Peyer's patch (tissue), 4 donors: ENCODE data around the gene C5AR2. TPM values are rescaled to one million over a fixed set of nuclear protein-coding genes. Genes with fewer than 3 reads are reported as not detected.
"Not testable (repeated sequence)": the region's sequence is repeated elsewhere in the genome, so short reads cannot be mapped to it uniquely, and the experiment has no call there.

Experiments
- DNase-seq, 3 donors: peaks; one replicate each; pipeline ENCODE4 v3.0.0-alpha.2; 2017 to 2019
- H3K27ac ChIP-seq, 4 donors: fragments of 200-600 bp; sonication (generic); one replicate each; pipeline ENCODE4 v1.5.1; 2016 to 2019
- H3K27me3 ChIP-seq, 2 donors: fragments of 200-600 bp; sonication (generic); one replicate each; pipeline ENCODE4 v1.5.1; 2019
- H3K36me3 ChIP-seq, 3 donors: fragments of 200-600 bp; sonication (generic); one replicate each; pipeline ENCODE4 v1.5.1; 2016 to 2019
- H3K4me1 ChIP-seq, 4 donors: fragments of 200-600 bp; sonication (generic); one replicate each; pipeline ENCODE4 v1.5.1; 2016 to 2019
- H3K4me3 ChIP-seq, 4 donors: fragments of 200-600 bp; sonication (generic); 1 replicate in 3 of 4; 2 replicates in 1 of 4; pipeline ENCODE4 v1.5.1; 2016 to 2019; ENCODE audit warnings: mild to moderate bottlenecking in 1 of 4
- H3K9me3 ChIP-seq, 4 donors: fragments of 200-600 bp; sonication (generic); one replicate each; pipeline ENCODE4 v1.5.1; 2016 to 2019; ENCODE audit warnings: mild to moderate bottlenecking in 1 of 4
- POLR2A ChIP-seq, 2 donors: fragments of 450-650 bp; IDR thresholded peaks; one replicate each; pipeline ENCODE4 v1.5.1; 2017; ENCODE audit warnings: antibody characterized with exemption in 2 of 2, mild to moderate bottlenecking in 2 of 2, moderate library complexity in 2 of 2
- total RNA-seq, 4 donors: library from RNA; depleted of rRNA; stranded (reverse); fragments of >200 nt; gene quantifications; one replicate each; pipeline ENCODE4 v1.1.0, GENCODE V29; 2016
- TF ChIP-seq, protein P1 (sequence below), 6 experiments: fragments of 450-650 bp in 4 of 6; fragments of 200-600 bp in 2 of 6; sonication (generic) in 1 of 6; IDR thresholded peaks; one replicate each; pipeline ENCODE4 v1.5.1; 2017 to 2019; ENCODE audit warnings: antibody characterized with exemption in 6 of 6, mild to moderate bottlenecking in 3 of 6, moderate library complexity in 1 of 6

C5AR2 gene
- total RNA-seq, 4 donors from 2014 or later, result 0.95 to 1.6 (median 1.4) TPM; not detected in 1

DNA sequence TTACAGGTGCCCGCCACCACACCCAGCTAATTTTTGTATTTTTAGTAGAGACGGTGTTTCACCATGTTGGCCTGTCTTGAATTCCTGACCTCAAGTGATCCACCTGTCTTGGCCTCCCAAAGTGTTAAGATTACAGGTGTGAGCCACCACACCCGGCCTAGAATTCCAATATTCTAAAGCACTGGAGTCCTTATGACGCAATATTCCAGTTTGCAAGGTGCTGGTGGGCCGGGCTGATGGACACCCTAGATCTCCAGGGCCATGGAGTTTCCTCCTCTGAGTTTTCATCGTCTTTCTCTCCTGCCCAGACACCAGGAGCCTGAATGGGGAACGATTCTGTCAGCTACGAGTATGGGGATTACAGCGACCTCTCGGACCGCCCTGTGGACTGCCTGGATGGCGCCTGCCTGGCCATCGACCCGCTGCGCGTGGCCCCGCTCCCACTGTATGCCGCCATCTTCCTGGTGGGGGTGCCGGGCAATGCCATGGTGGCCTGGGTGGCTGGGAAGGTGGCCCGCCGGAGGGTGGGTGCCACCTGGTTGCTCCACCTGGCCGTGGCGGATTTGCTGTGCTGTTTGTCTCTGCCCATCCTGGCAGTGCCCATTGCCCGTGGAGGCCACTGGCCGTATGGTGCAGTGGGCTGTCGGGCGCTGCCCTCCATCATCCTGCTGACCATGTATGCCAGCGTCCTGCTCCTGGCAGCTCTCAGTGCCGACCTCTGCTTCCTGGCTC is 8.7 kb downstream of the C5AR2 start:
- no peaks in the 10 kb centered on the region for H3K4me1 ChIP-seq
- DNase-seq, result no peak
- H3K36me3 ChIP-seq, result no peaks in the 10 kb centered on the region
- no peak overlapping the region for H3K27ac ChIP-seq
- TF ChIP-seq, protein P1, sequence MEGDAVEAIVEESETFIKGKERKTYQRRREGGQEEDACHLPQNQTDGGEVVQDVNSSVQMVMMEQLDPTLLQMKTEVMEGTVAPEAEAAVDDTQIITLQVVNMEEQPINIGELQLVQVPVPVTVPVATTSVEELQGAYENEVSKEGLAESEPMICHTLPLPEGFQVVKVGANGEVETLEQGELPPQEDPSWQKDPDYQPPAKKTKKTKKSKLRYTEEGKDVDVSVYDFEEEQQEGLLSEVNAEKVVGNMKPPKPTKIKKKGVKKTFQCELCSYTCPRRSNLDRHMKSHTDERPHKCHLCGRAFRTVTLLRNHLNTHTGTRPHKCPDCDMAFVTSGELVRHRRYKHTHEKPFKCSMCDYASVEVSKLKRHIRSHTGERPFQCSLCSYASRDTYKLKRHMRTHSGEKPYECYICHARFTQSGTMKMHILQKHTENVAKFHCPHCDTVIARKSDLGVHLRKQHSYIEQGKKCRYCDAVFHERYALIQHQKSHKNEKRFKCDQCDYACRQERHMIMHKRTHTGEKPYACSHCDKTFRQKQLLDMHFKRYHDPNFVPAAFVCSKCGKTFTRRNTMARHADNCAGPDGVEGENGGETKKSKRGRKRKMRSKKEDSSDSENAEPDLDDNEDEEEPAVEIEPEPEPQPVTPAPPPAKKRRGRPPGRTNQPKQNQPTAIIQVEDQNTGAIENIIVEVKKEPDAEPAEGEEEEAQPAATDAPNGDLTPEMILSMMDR (IDR thresholded peaks at IDR 0.05), result no peak
- TF ChIP-seq POLR2A (IDR thresholded peaks at IDR 0.05), result no peak
- H3K27me3 ChIP-seq, result no peaks in the 10 kb centered on the region
- no peaks in the 10 kb centered on the region for H3K9me3 ChIP-seq
- H3K4me3 ChIP-seq, result no peak overlapping the region

DNA sequence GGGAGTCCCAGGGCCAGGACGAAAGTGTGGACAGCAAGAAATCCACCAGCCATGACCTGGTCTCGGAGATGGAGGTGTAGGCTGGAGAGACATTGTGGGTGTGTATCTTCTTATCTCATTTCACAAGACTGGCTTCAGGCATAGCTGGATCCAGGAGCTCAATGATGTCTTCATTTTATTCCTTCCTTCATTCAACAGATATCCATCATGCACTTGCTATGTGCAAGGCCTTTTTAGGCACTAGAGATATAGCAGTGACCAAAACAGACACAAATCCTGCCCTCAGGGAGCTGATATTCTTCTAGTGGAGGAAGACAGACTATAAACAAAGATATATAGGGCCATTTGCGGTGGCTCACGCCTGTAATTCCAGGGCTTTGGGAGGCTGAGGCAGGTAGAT is 9.8 kb downstream of the C5AR2 start:
- H3K4me3 ChIP-seq, result no peak overlapping the region
- no peak for TF ChIP-seq POLR2A (IDR thresholded peaks at IDR 0.05)
- TF ChIP-seq, protein P1 (IDR thresholded peaks at IDR 0.05), result no peak
- no peaks in the 10 kb centered on the region for H3K36me3 ChIP-seq
- H3K27me3 ChIP-seq, result no peaks in the 10 kb centered on the region
- no peaks in the 10 kb centered on the region for H3K4me1 ChIP-seq
- no peaks in the 10 kb centered on the region for H3K9me3 ChIP-seq
- no peak overlapping the region for H3K27ac ChIP-seq
- DNase-seq, result no peak

- Histone ChIP-seq H3K27ac (no peak overlapping the region), H3K9me3 (no peaks in the 10 kb centered on the region), H3K36me3 (no peaks in the 10 kb centered on the region), H3K4me1 (no peaks in the 10 kb centered on the region), H3K27me3 (no peaks in the 10 kb centered on the region), H3K4me3 (no peak overlapping the region)
- DNase-seq, result no peak
- no peak for TF ChIP-seq POLR2A (IDR thresholded peaks at IDR 0.05)
These were observed 11.3 kb downstream of the C5AR2 start for GRCh38 chr19:47343194-47343802.

GRCh38 chr19:47344425-47344824 is 12.4 kb downstream of the C5AR2 start:
- no peaks in the 10 kb centered on the region for H3K9me3 ChIP-seq
- no peak for DNase-seq
- H3K36me3 ChIP-seq, result no peaks in the 10 kb centered on the region
- peaks cover 0 to 4% (median 0%) of the 10 kb centered on the region in 4 donors for H3K4me1 ChIP-seq
- H3K4me3 ChIP-seq, result no peak overlapping the region
- H3K27ac ChIP-seq, result no peak overlapping the region
- TF ChIP-seq, protein P1 (IDR thresholded peaks at IDR 0.05), result no peak
- TF ChIP-seq POLR2A (IDR thresholded peaks at IDR 0.05), result no peak
- no peaks in the 10 kb centered on the region for H3K27me3 ChIP-seq

GRCh38 chr19:47346024-47346423 is 14.0 kb downstream of the C5AR2 start:
- not testable (repeated sequence) for DNase-seq, H3K4me3 ChIP-seq, H3K27ac ChIP-seq, H3K9me3 ChIP-seq, H3K27me3 ChIP-seq, H3K36me3 ChIP-seq
- H3K4me1 ChIP-seq, result peaks cover 0 to 12% (median 2%) of the 10 kb centered on the region in 4 donors

DNA sequence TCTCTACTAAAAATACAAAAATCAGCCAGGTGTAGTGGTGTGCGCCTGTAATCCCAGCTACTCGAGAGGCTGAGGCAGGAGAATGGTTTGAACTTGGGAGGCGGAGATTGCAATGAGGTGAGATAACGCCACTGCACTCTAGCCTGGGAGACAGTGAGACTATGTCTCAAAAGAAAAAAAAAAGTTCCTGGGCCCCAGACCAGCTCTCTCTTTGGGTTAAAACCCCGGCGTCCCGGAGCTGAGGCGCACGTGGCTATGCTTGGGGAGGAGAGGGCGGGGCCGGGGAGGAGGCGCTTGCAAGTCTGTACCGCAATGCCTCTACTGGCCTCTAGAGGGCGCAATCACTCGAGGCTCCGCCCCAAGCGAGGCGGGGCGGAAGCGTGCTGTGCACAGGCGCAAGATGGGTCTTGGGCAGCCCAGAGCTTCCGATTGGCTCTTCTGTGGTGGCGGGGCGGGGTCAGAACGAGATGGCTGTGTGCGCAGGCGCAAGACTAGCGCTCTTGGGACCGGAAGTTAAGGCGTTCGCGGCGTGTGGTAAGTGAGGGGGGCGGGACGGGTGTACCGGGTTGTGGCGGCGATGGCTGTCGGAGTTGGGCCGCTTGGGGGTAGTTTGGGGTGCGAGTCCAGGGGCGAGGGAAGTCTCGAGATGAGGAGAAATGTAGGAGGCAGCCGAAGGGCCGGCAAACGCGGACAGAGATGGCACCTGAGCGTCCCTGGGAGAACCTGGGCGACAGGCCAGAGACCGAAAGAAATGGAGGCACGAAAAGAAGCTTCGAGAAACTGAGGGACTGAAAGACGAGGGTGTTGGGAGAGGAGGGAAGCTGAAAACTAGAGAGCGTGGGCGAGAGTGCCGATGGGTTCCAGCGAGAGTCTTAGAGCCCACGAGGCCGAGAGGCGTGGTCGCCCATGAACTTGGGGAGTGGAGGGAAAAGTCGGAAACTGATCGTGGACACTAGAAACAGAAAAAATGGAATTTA is 17.1 kb downstream of the C5AR2 start, which contains the start of gene DHX34:
Gene DHX34 (plus strand): TSS at position 497 of the 977 bp plus-strand sequence. CDS start 3,716 bp downstream, outside the sequence.
- H3K4me3 ChIP-seq, result peak within 1 kb of the TSS; percentile 69 to 91 (median 82)
- H3K27me3 ChIP-seq, result no peaks in the 10 kb centered on the region
- peaks cover 0 to 15% (median 0%) of the 10 kb centered on the region in 3 donors for H3K36me3 ChIP-seq
- H3K9me3 ChIP-seq, result no peaks in the 10 kb centered on the region
- H3K4me1 ChIP-seq, result peaks cover 0 to 22% (median 2%) of the 10 kb centered on the region in 4 donors
- peak within 1 kb of the TSS; percentile 3 to 74 (median 67) for H3K27ac ChIP-seq
- DNase-seq, result peak; percentile 97 to 100 (median 99)
- peak; percentile 50 to 61 for TF ChIP-seq POLR2A (IDR thresholded peaks at IDR 0.05)
- TF ChIP-seq, protein P1 (IDR thresholded peaks at IDR 0.05), result peak; percentile 99
